ENCODE measurements around the gene NFIB. TPM values are rescaled to one million over a fixed set of nuclear protein-coding genes. Genes with fewer than 3 reads are reported as not detected.

NFIB gene
- total RNA-seq, 1 experiment from 2014 or later = 35.1 TPM

DNA sequence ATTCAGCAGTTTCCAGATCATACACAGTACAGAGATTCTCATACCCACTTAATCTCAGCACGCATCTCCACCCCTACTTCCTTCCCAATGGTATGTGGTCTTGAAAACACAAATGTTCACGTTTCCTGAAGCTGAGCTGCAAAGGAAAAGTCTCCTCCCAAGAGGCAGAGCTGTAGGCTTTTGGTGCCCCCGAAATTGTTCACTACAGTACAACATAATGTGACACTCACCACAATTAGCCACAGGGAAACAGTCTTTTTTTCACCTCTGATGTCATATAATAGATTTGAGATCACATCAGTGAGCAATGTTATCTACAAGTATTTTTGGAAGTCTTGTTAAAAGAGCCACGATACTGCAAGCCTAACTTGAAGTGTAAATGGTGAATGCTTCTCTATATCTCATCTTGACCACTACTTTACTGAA is 40.2 kb downstream of the NFIB start:
- TF ChIP-seq EZH2 (IDR thresholded peaks at IDR 0.05; ENCODE audit: low read depth) = no peak
- TF ChIP-seq, protein P1, sequence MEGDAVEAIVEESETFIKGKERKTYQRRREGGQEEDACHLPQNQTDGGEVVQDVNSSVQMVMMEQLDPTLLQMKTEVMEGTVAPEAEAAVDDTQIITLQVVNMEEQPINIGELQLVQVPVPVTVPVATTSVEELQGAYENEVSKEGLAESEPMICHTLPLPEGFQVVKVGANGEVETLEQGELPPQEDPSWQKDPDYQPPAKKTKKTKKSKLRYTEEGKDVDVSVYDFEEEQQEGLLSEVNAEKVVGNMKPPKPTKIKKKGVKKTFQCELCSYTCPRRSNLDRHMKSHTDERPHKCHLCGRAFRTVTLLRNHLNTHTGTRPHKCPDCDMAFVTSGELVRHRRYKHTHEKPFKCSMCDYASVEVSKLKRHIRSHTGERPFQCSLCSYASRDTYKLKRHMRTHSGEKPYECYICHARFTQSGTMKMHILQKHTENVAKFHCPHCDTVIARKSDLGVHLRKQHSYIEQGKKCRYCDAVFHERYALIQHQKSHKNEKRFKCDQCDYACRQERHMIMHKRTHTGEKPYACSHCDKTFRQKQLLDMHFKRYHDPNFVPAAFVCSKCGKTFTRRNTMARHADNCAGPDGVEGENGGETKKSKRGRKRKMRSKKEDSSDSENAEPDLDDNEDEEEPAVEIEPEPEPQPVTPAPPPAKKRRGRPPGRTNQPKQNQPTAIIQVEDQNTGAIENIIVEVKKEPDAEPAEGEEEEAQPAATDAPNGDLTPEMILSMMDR (conservative IDR thresholded peaks at IDR 0.05) = no peak
- BruUV-seq (replicated peaks) = no TSS peak
- no peak for DNase-seq
- Histone ChIP-seq H2AFZ (no peak overlapping the region), H3K36me3 (ENCODE audit: low read depth) (no peaks in the 10 kb centered on the region), H4K20me1 (ENCODE audit: insufficient read depth) (no peaks in the 10 kb centered on the region), H3K4me1 (replicated peaks; ENCODE audit: insufficient read depth) (no peaks in the 10 kb centered on the region), H3K79me2 (ENCODE audit: low read depth) (peaks cover 14% of the 10 kb centered on the region; the same call in 1 of the 2 replicates), H3K4me3 (no peak overlapping the region), H3K27me3 (ENCODE audit: insufficient read depth, low read depth) (no peaks in the 10 kb centered on the region), H3K27ac (no peak overlapping the region), H3K9me3 (ENCODE audit: insufficient read depth, low read depth) (no peaks in the 10 kb centered on the region), H3K4me2 (no peak overlapping the region), H3K9me2 (ENCODE audit: insufficient read depth) (no peaks in the 10 kb centered on the region), H3F3A (ENCODE audit: insufficient read depth, low read depth) (no peaks in the 10 kb centered on the region)
- ChIA-PET CTCF (no interaction called here), POLR2A (ENCODE audit: unreplicated experiment) (interaction anchor here (0.6 kb wide), 1 partner anchor 74 kb away, joined by 5 read pairs; no protein-coding TSS in a partner anchor)
- intact Hi-C loops (cut with micrococcal nuclease; ENCODE audit: unreplicated experiment) = no loop called here

GRCh38 chr9:14272927-14273528 is 40.9 kb downstream of the NFIB start:
- intact Hi-C loops (cut with micrococcal nuclease; ENCODE audit: unreplicated experiment) = no loop called here
- no peak overlapping the region for H3K4me2 ChIP-seq
- H2AFZ ChIP-seq = no peak overlapping the region
- H4K20me1 ChIP-seq (ENCODE audit: insufficient read depth) = no peaks in the 10 kb centered on the region
- H3K9me2 ChIP-seq (ENCODE audit: insufficient read depth) = no peaks in the 10 kb centered on the region
- H3K9me3 ChIP-seq (ENCODE audit: insufficient read depth, low read depth) = no peaks in the 10 kb centered on the region
- ChIA-PET CTCF (no interaction called here), POLR2A (ENCODE audit: unreplicated experiment) (no interaction called here)
- H3K79me2 ChIP-seq (ENCODE audit: low read depth) = peaks cover 11% of the 10 kb centered on the region; the same call in 1 of the 2 replicates
- H3K4me1 ChIP-seq (replicated peaks; ENCODE audit: insufficient read depth) = no peaks in the 10 kb centered on the region
- no peak overlapping the region for H3K4me3 ChIP-seq
- H3K36me3 ChIP-seq (ENCODE audit: low read depth) = no peaks in the 10 kb centered on the region
- BruUV-seq (replicated peaks) = no TSS peak
- TF ChIP-seq, protein P1 (conservative IDR thresholded peaks at IDR 0.05) = no peak
- TF ChIP-seq EZH2 (IDR thresholded peaks at IDR 0.05; ENCODE audit: low read depth) = no peak
- H3K27ac ChIP-seq = no peak overlapping the region
- no peaks in the 10 kb centered on the region for H3K27me3 ChIP-seq (ENCODE audit: insufficient read depth, low read depth)
- H3F3A ChIP-seq (ENCODE audit: insufficient read depth, low read depth) = no peaks in the 10 kb centered on the region
- no peak for DNase-seq

GRCh38 chr9:14271093-14271673 is 42.8 kb downstream of the NFIB start:
- no peaks in the 10 kb centered on the region for H3K4me1 ChIP-seq (replicated peaks; ENCODE audit: insufficient read depth)
- H3K9me3 ChIP-seq (ENCODE audit: insufficient read depth, low read depth) = no peaks in the 10 kb centered on the region
- TF ChIP-seq, protein P1 (conservative IDR thresholded peaks at IDR 0.05) = no peak
- TF ChIP-seq EZH2 (IDR thresholded peaks at IDR 0.05; ENCODE audit: low read depth) = no peak

More at GRCh38 chr9:14271093-14271673, 42.8 kb downstream of the NFIB start:
- Histone ChIP-seq H3K9me2 (ENCODE audit: insufficient read depth) (no peaks in the 10 kb centered on the region), H3K4me2 (no peak overlapping the region), H3K36me3 (ENCODE audit: low read depth) (no peaks in the 10 kb centered on the region), H3K79me2 (ENCODE audit: low read depth) (peaks cover 11% of the 10 kb centered on the region; the same call in 1 of the 2 replicates), H2AFZ (no peak overlapping the region), H4K20me1 (ENCODE audit: insufficient read depth) (no peaks in the 10 kb centered on the region), H3K4me3 (no peak overlapping the region), H3K27me3 (ENCODE audit: insufficient read depth, low read depth) (no peaks in the 10 kb centered on the region), H3K27ac (no peak overlapping the region), H3F3A (ENCODE audit: insufficient read depth, low read depth) (no peaks in the 10 kb centered on the region)
- POLR2A ChIA-PET (ENCODE audit: unreplicated experiment) = no interaction called here
- no peak for DNase-seq
- CTCF ChIA-PET = no interaction called here
- no TSS peak for BruUV-seq (replicated peaks)
- intact Hi-C loops (cut with micrococcal nuclease; ENCODE audit: unreplicated experiment) = no loop called here

Measured in PC-9 (cell line).